T follicular helper cell (primary cell): ENCODE data around the gene TRIM24.

ENCODE experiments used
- DNase-seq: peaks from one replicate; pipeline ENCODE4 v3.0.0-alpha.2; 2020; ENCODE audit warnings: low read depth

TRIM24 gene

DNA sequence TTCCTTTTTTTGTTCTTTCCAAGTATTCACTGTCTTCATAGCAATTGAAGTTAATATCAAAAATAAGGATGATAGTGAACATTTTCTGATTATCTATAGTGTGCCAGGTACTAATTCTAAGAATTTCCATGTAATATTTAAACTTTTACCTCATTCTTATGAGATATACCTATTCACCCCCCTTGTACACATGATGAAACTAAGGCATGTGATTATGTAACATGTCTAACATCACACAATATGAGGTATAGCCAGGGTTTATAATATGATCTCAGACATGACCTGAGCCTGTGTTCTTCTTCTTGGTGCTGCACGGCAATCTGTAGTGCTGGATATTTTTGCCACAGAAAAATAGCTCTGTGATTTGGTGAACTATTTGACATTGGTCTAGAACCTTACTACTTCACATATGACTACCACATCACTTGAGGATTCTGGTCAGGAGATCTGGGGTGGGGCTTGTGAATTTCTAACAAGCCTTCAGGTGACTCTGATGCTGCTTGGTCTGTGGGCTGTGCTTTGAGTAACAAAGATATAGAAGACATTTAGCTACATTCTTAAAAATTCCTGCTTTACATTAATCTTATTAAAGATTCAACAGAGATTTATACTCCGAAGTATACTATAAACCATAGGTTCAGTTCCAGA lies 79.1 kb downstream of the TRIM24 start:
- no peak for DNase-seq

DNA sequence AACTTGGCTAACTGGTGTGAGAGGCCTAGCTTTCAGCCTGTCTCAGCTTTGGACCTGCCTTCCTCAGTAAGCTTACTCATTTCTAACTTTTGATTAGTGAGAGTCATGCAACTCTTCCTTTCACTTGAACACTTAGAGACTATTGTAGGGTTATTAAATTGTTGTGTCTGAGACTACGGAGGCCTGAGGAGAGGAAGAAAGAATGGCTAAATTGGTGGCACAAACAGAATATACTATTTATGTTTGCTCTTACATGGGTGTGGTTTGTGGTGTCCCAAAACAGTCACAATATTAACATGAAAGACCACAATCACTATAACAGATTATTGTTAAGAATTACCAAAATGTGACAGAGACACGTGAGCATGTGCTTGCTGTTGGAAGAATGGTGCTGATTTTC lies 82.1 kb downstream of the TRIM24 start:
- DNase-seq, result no peak

DNA sequence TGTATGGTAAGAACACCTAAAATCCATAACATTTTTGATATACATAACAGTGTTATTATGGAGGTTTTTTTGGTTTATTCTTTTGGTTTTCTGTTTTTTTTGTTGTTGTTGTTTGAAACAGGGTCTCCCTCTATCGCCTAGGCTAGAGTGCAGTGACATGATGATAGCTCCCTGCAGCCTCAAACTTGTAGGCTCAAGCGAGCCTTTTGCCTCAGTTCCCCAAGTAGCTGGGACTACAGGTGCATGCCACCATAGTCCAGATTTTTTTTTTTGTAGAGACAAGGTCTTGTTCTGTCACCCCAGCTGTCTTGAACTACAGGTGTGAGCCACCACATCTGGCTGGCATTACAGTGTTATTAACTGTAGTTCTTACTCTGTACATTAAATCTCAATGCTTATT lies 83.7 kb downstream of the TRIM24 start:
- no peak for DNase-seq

DNA sequence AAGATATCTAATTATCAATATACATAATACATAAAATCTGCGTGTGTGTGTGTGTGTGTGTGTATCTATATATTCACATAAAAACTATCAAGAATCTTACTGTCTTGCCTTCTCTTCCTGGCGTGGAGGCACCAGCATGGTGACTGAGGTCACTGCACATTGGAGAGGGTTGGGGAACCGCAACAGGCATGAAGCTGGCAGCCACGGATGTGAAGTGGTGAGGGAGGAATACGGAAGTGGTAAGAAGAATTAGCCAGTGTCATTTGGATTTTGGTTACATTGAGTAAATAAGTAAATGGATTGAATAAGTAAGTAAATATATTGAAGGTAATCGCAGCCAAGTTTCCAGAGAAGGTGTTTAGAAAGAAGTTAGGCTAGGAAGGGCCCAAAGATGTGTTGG lies 85.1 kb downstream of the TRIM24 start:
- DNase-seq, result no peak

DNA sequence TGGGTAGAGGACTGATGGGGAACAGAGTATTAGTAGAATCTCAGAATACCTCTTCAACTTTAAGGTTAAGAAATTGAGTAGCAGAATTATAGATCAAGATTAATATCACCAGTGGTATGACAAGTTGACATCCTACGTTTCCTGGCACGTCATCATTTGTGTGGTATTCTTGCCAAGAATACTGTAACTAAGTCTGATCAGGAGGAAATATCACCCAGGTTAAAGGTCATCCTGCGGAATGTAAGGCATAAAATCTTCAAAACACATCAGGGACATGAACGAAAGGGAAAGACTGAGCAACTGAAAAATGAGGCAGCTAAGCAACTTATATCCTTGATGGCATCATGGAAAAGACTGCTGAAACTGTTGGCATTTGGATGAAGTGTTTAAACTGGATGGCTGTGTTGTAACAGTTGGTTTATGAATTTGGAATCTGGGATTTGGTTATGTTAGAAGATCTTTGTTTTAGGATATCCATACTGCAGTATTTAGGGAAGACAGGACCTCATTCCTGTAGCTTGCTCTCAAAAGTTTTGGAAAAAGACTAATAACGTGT lies 86.1 kb downstream of the TRIM24 start:
- DNase-seq, result no peak

DNA sequence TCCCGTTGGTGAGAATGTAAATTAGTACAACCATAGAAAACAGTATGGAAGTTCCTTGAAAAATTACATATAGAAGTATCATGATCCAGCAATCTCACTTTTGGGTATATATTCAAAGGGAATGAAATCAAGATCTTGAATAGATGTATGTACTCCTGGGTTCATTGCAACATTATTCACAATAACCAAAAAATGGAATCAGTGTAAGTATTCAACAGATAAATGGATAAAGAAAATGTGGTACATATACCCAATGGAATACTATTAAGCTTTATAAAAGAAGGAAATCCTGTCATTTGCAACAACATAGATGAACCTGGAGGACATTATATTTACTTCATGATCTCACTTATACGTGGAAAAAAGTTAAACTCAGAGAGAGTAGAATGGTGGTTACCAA lies 86.8 kb downstream of the TRIM24 start:
- DNase-seq, result no peak

DNA sequence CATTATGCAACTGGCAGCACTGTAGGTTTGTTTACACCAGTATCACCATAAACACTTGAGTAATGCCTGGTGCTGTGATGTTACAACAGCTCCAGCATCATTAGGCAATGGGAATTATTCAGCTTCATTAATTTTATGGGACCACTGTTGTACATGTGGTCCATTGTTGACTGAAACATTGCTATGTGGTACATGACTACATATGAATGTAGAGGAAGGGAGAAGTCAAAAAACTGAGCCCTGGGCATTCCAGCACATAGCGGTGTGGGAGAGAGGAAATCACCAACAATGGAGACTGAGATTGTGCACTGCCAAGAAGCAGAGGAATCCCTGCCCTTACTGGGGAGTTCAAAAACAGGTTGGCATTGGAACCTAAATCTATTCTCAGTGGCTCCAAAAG lies 89.0 kb downstream of the TRIM24 start:
- no peak for DNase-seq

DNA sequence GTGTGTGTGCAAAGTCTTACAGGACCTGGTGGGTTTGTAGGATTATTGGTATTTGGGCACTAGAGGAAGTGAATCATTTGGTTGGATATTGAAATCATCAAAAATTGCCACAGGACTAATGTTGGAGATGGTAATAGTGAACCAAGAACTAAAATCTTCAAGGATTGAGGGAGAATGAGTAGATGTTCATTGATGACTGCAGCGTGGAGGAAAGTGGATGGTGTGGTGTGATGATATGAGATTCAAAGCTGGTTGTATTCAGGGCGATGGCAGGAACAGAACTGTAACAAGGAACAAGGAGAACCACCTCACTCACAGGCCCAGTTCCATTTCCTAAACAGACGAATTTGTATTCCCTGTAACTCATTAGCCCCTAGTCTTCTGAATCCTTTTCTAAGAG lies 90.3 kb downstream of the TRIM24 start:
- DNase-seq, result no peak

DNA sequence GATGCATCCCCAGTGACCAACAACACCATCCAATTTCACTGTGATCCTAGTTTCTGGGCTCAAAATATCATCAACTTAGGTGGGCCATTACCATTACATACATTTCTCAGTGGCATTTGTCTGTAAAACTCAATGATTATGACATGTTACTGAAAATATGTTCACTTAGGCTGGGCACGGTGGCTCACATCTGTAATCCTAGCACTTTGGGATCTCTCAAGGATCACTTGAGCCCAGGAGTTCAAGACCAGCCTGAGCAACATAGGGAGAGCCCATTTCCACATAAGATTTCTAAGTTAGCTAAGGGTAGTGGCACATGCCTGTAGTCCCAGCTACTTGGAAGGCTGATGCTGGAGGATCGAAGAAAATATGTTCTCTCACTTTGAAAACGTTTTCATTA lies 91.0 kb downstream of the TRIM24 start:
- DNase-seq, result no peak

DNA sequence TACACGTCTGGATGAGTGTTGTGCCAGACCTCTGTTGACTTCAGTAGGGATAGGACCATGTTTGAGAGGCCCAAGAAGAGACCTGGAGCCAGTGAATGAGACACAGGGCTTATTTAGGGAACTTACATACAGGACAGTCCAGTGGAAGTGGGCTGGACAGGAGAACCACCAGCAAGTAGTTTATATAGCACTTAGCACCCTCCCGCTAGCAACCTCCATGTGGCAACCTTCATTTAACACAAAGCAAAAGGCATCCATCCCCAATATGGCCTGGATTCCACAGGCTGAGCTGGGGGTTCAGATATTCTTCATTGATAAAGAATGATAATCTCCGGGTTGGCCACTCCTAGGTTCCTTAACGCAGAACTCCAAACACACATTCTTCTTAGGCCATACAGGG lies 93.7 kb downstream of the TRIM24 start:
- DNase-seq, result no peak

DNA sequence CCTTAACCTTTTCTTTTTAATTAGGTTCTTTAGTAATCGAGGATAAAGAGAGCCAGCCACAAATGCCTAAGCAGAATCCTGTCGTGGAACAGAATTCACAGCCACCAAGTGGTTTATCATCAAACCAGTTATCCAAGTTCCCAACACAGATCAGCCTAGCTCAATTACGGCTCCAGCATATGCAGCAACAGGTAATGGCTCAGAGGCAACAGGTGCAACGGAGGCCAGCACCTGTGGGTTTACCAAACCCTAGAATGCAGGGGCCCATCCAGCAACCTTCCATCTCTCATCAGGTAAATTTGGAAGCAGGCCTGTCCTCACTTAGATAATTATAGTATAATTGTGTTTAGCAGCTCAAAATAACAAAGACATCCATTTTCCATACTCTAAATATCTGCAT lies 94.6 kb downstream of the TRIM24 start:
- no peak for DNase-seq

DNA sequence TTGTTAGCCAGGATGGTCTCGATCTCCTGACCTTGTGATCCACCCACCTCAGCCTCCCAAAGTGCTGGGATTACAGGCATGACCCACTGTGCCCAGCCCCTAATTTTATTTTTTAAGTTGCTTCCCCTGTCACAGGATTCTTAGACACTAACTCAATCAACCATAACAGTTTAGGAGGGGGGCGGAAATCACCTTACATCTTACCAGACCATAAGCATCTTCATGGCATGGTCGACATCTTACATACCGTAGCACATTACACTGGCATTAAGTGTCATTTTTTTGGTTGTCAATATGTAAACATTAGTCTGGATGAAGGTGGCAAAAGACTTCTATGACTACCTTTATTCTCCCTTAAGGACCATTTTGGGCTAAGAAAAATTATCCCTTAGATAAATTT lies 95.6 kb downstream of the TRIM24 start:
- DNase-seq, result no peak

DNA sequence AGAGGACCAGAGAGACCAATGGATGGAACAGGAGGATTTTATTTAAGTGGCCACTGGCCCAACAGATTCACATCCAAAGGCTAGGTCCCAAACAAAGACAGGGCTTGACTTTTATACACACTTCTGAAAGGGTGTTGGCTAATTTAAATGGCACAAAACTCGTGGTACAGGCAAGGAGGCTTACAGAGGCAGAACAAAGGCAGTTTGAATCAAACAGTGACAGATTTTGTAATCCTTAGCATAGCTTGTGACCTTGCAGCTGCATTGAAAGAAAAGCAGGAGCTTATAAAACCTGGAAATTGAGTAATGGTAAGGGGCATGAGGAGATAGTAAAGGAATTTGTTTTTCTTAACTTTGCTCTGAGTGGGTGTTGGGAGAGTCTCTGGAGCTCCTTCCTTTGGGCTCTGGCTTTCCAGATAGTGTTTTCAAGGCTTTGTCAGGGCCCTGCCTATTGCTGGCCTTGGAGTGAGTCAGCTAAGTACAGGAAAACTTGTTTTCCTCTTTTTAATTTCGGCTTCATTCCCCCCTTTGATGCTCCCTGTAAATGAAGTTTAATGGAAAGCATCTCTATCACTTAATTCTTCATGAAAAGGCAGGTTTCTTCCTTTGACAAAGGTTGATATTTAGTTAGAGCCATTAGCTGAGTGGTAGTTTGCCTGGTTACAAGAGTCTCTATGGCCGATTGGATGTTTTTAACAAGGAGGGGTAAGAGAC lies 96.9 kb downstream of the TRIM24 start:
- DNase-seq, result no peak

DNA sequence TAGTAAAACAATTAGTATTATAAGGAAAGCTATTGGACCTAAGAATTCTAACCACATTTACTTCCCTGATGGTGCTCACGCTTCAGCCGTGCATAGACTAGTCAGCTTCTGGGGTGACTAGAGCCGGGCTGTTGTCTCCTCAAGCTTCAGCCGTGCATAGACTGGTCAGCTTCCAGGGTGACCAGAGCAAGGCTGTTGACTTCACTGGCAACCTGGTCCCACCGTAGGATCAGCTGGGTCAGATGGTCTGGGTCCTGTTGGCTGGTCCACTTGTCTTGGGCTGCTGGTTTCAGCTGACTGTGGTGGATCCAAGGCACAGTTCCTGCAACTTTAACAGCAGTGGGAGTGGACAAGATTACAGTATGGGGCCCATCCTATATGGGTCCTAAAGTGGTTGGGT lies 99.4 kb downstream of the TRIM24 start:
- no peak for DNase-seq

DNA sequence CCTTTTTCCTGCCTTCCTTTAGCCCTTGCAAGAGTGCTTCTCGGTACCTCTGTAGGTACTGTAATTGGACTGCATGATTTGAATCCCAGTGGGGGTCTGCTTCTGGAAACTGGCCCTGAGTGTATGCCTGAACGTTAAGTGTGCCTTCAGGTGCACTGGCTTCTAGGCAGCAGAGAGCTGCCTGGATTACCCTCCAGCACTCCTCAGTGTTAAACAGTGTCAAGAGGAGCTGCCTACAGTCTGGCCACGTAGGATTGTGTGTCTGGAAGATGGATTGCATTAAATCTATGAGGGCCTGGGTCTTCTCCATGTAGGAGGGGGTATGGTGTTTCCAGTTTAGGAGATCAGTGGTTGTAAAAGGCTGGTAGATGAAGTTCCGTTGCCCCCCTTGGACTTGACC lies 103.7 kb downstream of the TRIM24 start:
- no peak for DNase-seq

DNA sequence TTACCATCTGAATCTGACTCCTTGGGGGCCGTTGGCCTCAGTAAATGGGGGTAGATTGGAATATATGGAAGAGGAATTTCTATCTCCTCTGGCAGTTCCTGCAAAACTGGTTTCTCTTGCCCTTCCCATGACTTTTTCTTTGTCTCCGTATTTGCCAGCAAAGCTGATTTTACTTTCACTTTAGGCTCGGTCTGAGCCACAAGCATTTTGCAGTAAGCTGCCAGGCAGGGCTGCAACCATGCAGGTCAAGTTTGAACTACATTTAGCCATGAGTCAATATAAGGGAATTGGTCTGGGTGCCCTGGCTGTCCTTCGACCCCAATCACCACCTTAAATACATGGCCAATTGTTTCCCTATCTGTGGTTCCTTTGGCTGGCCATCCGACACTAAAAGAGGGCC lies 104.3 kb downstream of the TRIM24 start:
- DNase-seq, result no peak

DNA sequence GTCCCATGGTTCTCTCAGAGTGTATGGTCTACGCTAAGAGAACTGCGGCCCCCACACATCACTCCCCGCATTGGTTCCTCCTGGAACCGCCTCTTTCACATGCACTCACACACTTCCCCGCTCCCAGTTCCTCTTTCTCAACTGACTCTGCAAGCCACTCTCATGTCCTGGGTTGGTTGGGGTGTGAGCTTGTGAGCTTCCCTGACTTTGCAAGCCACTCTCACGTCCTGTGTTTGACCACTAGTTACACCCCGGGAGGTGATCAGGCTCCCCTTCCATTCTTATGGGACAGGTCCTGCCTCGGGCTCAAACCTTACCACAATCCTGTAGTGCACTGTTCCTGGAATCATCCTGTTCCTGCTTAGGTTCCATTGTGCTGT lies 105.0 kb downstream of the TRIM24 start:
- no peak for DNase-seq

DNA sequence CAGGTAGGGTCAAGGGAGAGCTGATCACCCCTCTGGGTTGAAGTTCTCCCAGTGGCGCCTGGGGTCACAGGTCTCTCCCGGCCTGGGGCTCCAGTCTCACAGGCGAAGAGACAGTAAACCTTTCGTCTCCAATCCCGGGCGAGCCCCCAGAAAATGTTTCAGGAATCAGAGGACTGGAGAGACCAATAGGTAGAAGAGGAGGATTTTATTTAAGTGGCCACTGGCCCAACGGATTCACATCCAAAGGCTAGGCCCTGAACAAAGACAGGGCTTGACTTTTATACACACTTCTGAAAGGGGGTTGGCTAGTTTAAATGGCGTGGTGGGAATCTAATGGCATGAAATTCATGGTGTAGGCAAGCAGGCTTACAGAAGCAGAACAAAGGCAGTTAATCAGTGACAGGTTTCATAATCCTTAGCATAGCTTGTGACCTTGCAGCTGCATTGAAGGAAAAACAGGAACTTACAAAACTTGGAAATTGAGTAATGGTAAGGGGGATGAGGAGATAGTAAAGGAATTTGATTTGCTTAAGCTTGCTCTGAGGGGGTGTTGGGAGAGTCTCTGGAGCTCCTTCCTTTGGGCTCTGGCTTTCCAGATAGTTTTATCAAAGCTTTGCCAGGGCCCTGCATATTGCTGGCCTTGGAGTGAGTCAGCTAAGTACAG lies 105.5 kb downstream of the TRIM24 start:
- DNase-seq, result no peak

DNA sequence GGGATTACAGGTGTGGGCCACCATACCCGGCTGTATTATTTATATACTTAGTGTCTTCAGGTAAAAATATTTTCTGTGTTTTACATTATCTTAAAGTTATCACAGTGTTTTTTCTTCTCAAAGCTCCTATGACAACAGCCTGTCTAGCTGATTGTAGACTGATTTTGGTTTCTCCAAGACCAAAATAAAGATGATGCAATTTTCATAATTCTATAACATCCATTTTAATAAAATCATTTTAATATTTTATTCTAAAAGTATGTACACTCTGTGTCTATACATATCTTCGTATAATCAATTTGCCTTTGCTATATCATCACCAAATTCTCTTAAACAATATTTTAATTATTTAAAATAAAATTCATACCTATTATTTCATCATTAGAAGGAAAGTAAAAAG lies 108.6 kb downstream of the TRIM24 start:
- DNase-seq, result no peak

DNA sequence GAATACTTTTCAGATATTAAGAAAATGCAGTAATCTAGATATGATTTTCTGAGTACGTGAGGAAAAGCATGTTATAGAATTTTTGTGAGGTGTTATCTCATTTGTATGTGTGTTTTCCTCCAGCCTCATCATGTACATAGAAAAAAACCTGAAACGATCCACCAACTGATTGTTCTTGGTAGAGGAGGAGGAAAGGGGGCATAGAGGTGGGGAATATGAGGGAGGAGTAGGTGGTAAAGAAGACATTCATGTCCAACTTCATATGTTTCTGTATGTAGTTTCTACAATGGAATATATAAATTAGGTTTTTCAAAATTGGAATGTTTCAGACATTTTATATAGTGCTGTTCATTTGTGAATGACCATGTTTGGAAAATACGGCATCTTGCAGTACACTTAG lies 109.4 kb downstream of the TRIM24 start:
- DNase-seq, result no peak

DNA sequence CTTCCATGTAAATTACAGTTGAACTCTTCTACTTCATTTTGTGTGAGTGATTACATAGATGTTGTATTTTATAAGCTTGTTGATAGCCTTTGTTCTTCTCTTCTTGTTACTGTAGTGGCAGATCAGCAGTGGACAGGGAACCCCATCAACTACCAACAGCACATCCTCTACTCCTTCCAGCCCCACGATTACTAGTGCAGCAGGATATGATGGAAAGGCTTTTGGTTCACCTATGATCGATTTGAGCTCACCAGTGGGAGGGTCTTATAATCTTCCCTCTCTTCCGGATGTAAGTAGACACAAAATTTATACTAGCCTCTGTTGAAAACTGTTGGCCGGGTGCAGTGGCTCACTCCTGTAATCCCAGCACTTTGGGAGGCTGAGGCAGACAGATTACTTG lies 110.7 kb downstream of the TRIM24 start:
- DNase-seq, result no peak

DNA sequence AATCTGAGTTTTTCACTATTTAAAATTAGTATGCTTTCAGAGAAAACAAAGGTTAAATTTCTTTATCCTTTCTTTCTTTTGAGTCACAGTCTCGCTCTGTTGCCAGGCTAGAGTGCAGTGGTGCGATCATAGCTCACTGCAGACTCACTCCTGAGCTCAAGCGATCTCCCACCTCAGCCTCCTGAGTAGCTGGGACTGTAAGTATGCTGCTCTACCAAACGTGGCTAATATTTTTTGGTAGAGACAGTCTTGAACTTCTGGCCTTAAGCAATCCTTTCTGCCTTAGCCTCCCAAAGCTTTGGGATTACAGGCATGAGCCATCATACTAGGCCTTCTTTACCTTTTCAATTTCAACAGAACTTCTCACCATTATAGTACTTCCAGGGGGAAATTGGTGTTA lies 113.7 kb downstream of the TRIM24 start:
- DNase-seq, result no peak

DNA sequence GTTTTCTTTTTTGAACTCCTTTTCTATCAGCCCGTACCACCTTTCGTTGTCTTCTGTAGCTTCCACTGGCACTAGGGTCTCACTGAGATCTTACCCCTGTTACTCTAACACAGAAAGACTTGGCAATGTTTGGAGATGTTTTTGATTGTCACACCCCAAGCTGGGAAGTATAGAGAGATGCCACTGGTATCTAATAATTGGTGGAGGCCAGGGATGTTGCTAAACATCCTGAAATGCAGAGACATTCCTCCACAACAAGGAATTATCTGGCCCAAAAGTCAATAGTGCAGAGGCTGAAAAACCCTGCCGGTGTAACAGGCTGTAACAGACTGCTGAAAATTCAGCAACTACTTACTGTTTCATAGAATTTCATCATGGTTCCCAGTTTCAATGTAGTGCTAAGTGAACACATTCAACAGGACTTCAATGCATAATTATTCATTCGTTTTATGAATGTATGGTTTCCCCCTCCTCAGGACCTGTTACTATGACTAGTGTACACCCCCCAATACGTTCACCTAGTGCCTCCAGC lies 115.9 kb downstream of the TRIM24 start:
- DNase-seq, result no peak
